Hepatocyte (in vitro differentiated cells): ENCODE results near the gene LDLRAD2. TPM values are rescaled to one million over a fixed set of nuclear protein-coding genes. Genes with fewer than 3 reads are reported as not detected.
"Not testable (repeated sequence)": the region's sequence is repeated elsewhere in the genome, so short reads cannot be mapped to it uniquely, and the experiment has no call there.

Source experiments
- DNase-seq: peaks from one replicate; pipeline ENCODE4 v3.0.0-alpha.2; 2016; ENCODE audit warnings: low spot score
- H2AFZ ChIP-seq: fragments of 200-600 bp; sonication (generic); 2 replicates; pipeline ENCODE4 v1.6.0; 2016; ENCODE audit warnings: antibody characterized with exemption, mild to moderate bottlenecking
- H3K27ac ChIP-seq: fragments of 200-600 bp; sonication (generic); 2 replicates; pipeline ENCODE4 v1.5.1; 2016; ENCODE audit warnings: mild to moderate bottlenecking
- H3K27me3 ChIP-seq: fragments of 200-600 bp; sonication (generic); 2 replicates; pipeline ENCODE4 v1.6.1; 2016
- H3K36me3 ChIP-seq: fragments of 200-600 bp; sonication (generic); replicated peaks from 2 replicates; pipeline ENCODE4 v1.5.1; 2016; ENCODE audit warnings: low read depth; ENCODE audit not compliant: insufficient read depth
- H3K4me1 ChIP-seq: fragments of 200-600 bp; sonication (generic); 2 replicates; pipeline ENCODE4 v1.5.1; 2016; ENCODE audit warnings: mild to moderate bottlenecking, moderate library complexity; ENCODE audit not compliant: insufficient read depth
- H3K4me2 ChIP-seq: fragments of 200-600 bp; sonication (generic); 2 replicates; pipeline ENCODE4 v1.6.0; 2016
- H3K4me3 ChIP-seq: fragments of 200-600 bp; sonication (generic); 2 replicates; pipeline ENCODE4 v1.5.1; 2016; ENCODE audit warnings: mild to moderate bottlenecking
- H3K79me2 ChIP-seq: fragments of 200-600 bp; sonication (generic); 2 replicates; pipeline ENCODE4 v1.6.0; 2017; ENCODE audit warnings: mild to moderate bottlenecking
- H3K9me2 ChIP-seq: fragments of 200-600 bp; sonication (generic); replicated peaks from 2 replicates; pipeline ENCODE4 v1.6.0; 2017; ENCODE audit warnings: mild to moderate bottlenecking; ENCODE audit not compliant: insufficient read depth
- H3K9me3 ChIP-seq: fragments of 200-600 bp; sonication (generic); 2 replicates; pipeline ENCODE4 v1.5.1; 2016; ENCODE audit warnings: low read depth, mild to moderate bottlenecking
- H4K20me1 ChIP-seq: fragments of 200-600 bp; sonication (generic); 2 replicates; pipeline ENCODE4 v1.6.0; 2016; ENCODE audit warnings: mild to moderate bottlenecking; ENCODE audit not compliant: insufficient read depth, poor library complexity, severe bottlenecking
- CTCF ChIP-seq: fragments of 200-600 bp; sonication (generic); IDR thresholded peaks from 2 replicates; pipeline ENCODE4 v1.5.1; 2016; ENCODE audit warnings: antibody characterized with exemption, mild to moderate bottlenecking; ENCODE audit not compliant: poor library complexity
- EZH2 ChIP-seq: fragments of 200-600 bp; sonication (generic); IDR thresholded peaks from 2 replicates; pipeline ENCODE4 v1.6.1; 2016; ENCODE audit warnings: antibody characterized with exemption, mild to moderate bottlenecking, borderline replicate concordance
- EZH2phosphoT487 ChIP-seq: fragments of 200-600 bp; sonication (generic); IDR thresholded peaks from one replicate; pipeline ENCODE4 v1.6.1; 2018; ENCODE audit warnings: antibody characterized with exemption, mild to moderate bottlenecking, low read depth, moderate library complexity; ENCODE audit not compliant: unreplicated experiment, severe bottlenecking
- WGBS: methylation state at CpG from one replicate; pipeline ENCODE4 v1.1.6; 2016; ENCODE audit warnings: low lambda C conversion rate; ENCODE audit errors: missing lambda C conversion rate; 5-methylcytosine and 5-hydroxymethylcytosine counted together
- polyA plus RNA-seq: library from polyadenylated mRNA; unstranded; fragments of >200 nt; fragmentation: Nextera tagmentation; extraction: Ambion mirVana; gene quantifications from 2 replicates; pipeline ENCODE4 v1.2.1, GENCODE V29; 2016
- total RNA-seq: library from RNA; depleted of rRNA; stranded (reverse); fragments of >200 nt; gene quantifications from 2 replicates; pipeline ENCODE4 v1.2.3, GENCODE V29; 2014

Gene LDLRAD2
- total and polyA plus RNA-seq, 2 experiments from 2014 or later = 0.10 to 8.2 TPM

- H3K4me2 ChIP-seq = no peak overlapping the region
- H3K27ac ChIP-seq = no peak overlapping the region
- peaks cover 58% of the 10 kb centered on the region for H4K20me1 ChIP-seq
- 81% methylated on average over 13 of the region's 13 CpGs for WGBS
- H3K4me1 ChIP-seq = no peaks in the 10 kb centered on the region
- TF ChIP-seq CTCF = no peak
- no peak for TF ChIP-seq EZH2
- TF ChIP-seq EZH2phosphoT487 = no peak
- H2AFZ ChIP-seq = no peak overlapping the region
- peaks cover 97% of the 10 kb centered on the region for H3K79me2 ChIP-seq
- H3K9me3 ChIP-seq = no peaks in the 10 kb centered on the region
- no peak overlapping the region for H3K4me3 ChIP-seq
- no peaks in the 10 kb centered on the region for H3K27me3 ChIP-seq
- H3K36me3 ChIP-seq = no peaks in the 10 kb centered on the region
- no peak for DNase-seq
- no peaks in the 10 kb centered on the region for H3K9me2 ChIP-seq
Measured at GRCh38 chr1:21764615-21765423, 47.2 kb upstream of the LDLRAD2 start.

- TF ChIP-seq EZH2 (no peak), CTCF (no peak), EZH2phosphoT487 (no peak)
- Histone ChIP-seq H3K36me3 (no peaks in the 10 kb centered on the region), H3K4me1 (no peaks in the 10 kb centered on the region), H3K79me2 (peaks cover 97% of the 10 kb centered on the region), H3K9me2 (no peaks in the 10 kb centered on the region), H3K27ac (no peak overlapping the region), H3K9me3 (no peaks in the 10 kb centered on the region), H3K4me2 (no peak overlapping the region), H4K20me1 (peaks cover 60% of the 10 kb centered on the region), H3K4me3 (no peak overlapping the region), H2AFZ (no peak overlapping the region), H3K27me3 (no peaks in the 10 kb centered on the region)
- DNase-seq = no peak
- 85% methylated on average over 4 of the region's 4 CpGs for WGBS
Measured at GRCh38 chr1:21766210-21766609, 45.9 kb upstream of the LDLRAD2 start.

- H3K9me2 ChIP-seq, H3K36me3 ChIP-seq, H3K4me1 ChIP-seq, H3K27me3 ChIP-seq, H3K27ac ChIP-seq, H3K9me3 ChIP-seq, DNase-seq, H2AFZ ChIP-seq, H3K4me3 ChIP-seq, H3K4me2 ChIP-seq: not testable (repeated sequence)
- Histone ChIP-seq H3K79me2 (peaks cover 97% of the 10 kb centered on the region), H4K20me1 (peaks cover 51% of the 10 kb centered on the region)
- 96% methylated on average over 8 of the region's 8 CpGs for WGBS
Measured at GRCh38 chr1:21767106-21767505, 45.0 kb upstream of the LDLRAD2 start.

GRCh38 chr1:21770201-21770600, 41.9 kb upstream of the LDLRAD2 start:
- Histone ChIP-seq H3K9me2 (no peaks in the 10 kb centered on the region), H4K20me1 (peaks cover 45% of the 10 kb centered on the region), H3K27me3 (no peaks in the 10 kb centered on the region), H3K79me2 (peaks cover 100% of the 10 kb centered on the region), H3K4me2 (no peak overlapping the region), H3K9me3 (no peaks in the 10 kb centered on the region), H3K4me1 (no peaks in the 10 kb centered on the region), H3K36me3 (no peaks in the 10 kb centered on the region), H3K4me3 (no peak overlapping the region), H3K27ac (no peak overlapping the region), H2AFZ (no peak overlapping the region)
- 100% methylated on average over 2 of the region's 2 CpGs for WGBS
- no peak for DNase-seq
- TF ChIP-seq EZH2 = no peak
- no peak for TF ChIP-seq EZH2phosphoT487
- TF ChIP-seq CTCF = no peak

GRCh38 chr1:21770602-21771001, 41.5 kb upstream of the LDLRAD2 start:
- H3K79me2 ChIP-seq = peaks cover 100% of the 10 kb centered on the region
- peaks cover 45% of the 10 kb centered on the region for H4K20me1 ChIP-seq
- H3K4me2 ChIP-seq, H3K9me3 ChIP-seq, H3K27me3 ChIP-seq, H3K27ac ChIP-seq, H2AFZ ChIP-seq, DNase-seq, H3K36me3 ChIP-seq, H3K9me2 ChIP-seq, H3K4me1 ChIP-seq, H3K4me3 ChIP-seq: not testable (repeated sequence)
- 98% methylated on average over 9 of the region's 9 CpGs for WGBS

GRCh38 chr1:21771672-21772071, 40.4 kb upstream of the LDLRAD2 start:
- Histone ChIP-seq H4K20me1 (peaks cover 45% of the 10 kb centered on the region), H3K4me1 (peaks cover 11% of the 10 kb centered on the region), H3K79me2 (peaks cover 100% of the 10 kb centered on the region)
- not testable (repeated sequence) for DNase-seq, H3K9me3 ChIP-seq, H3K4me2 ChIP-seq, H3K27ac ChIP-seq, H3K36me3 ChIP-seq, H3K9me2 ChIP-seq, H3K27me3 ChIP-seq, H3K4me3 ChIP-seq, H2AFZ ChIP-seq
- 96% methylated on average over 10 of the region's 10 CpGs for WGBS
